ENCODE measurements around the gene VCL.

- peak in 1 of 2 donors; percentile 25 for TF ChIP-seq POLR2A (IDR thresholded peaks at IDR 0.05)
- peak; percentile 72 to 90 (median 75) for TF ChIP-seq POLR2AphosphoS5 (IDR thresholded peaks at IDR 0.05)
- no peak for TF ChIP-seq CTCF (IDR thresholded peaks at IDR 0.05)
These were observed 31.8 kb upstream of the VCL start for GRCh38 chr10:73965890-73966768.
